Trophoblast cell (in vitro differentiated cells and primary cell): Measurements from ENCODE around the gene ADAM23.

Source experiments
- DNase-seq, 2 donors: peaks; one replicate each; pipeline ENCODE4 v3.0.0-alpha.2; 2016
- H2AFZ ChIP-seq: 2 replicates; pipeline ENCODE4 v1.6.1; 2013; ENCODE audit warnings: low read length, moderate library complexity, mild to moderate bottlenecking; ENCODE audit not compliant: insufficient read depth, poor library complexity
- H2AK5ac ChIP-seq: 2 replicates; pipeline ENCODE4 v1.6.1; 2013; ENCODE audit warnings: mild to moderate bottlenecking, low read length
- H2BK120ac ChIP-seq: 2 replicates; pipeline ENCODE4 v1.6.1; 2013; ENCODE audit warnings: low read length, mild to moderate bottlenecking, moderate library complexity; ENCODE audit not compliant: insufficient read depth, poor library complexity
- H2BK12ac ChIP-seq: 2 replicates; pipeline ENCODE4 v1.6.1; 2013; ENCODE audit warnings: mild to moderate bottlenecking, low read length, moderate library complexity
- H2BK5ac ChIP-seq: 2 replicates; pipeline ENCODE4 v1.6.1; 2013; ENCODE audit warnings: low read length, low read depth, moderate library complexity, mild to moderate bottlenecking; ENCODE audit not compliant: poor library complexity
- H3K14ac ChIP-seq: 2 replicates; pipeline ENCODE4 v1.6.1; 2013; ENCODE audit warnings: mild to moderate bottlenecking, low read length
- H3K18ac ChIP-seq: 2 replicates; pipeline ENCODE4 v1.6.1; 2013; ENCODE audit warnings: mild to moderate bottlenecking, low read length
- H3K23ac ChIP-seq: 2 replicates; pipeline ENCODE4 v1.6.1; 2013; ENCODE audit warnings: low read length
- H3K27ac ChIP-seq: 2 replicates; pipeline ENCODE4 v1.5.1; 2013; ENCODE audit warnings: low read depth, mild to moderate bottlenecking, inconsistent platforms, low read length, moderate library complexity
- H3K27me3 ChIP-seq: 2 replicates; pipeline ENCODE4 v1.6.1; 2013; ENCODE audit warnings: inconsistent platforms, mild to moderate bottlenecking, low read length, moderate library complexity; ENCODE audit not compliant: insufficient read depth
- H3K36me3 ChIP-seq, 2 experiments: 1 replicate in 1 of 2; 2 replicates in 1 of 2; pipeline ENCODE4 v1.6.1; 2013; ENCODE audit warnings: low read length in 2 of 2, mild to moderate bottlenecking in 2 of 2, moderate library complexity in 1 of 2; ENCODE audit not compliant: insufficient read depth in 2 of 2, control insufficient read depth in 1 of 2
- H3K4ac ChIP-seq: 2 replicates; pipeline ENCODE4 v1.6.1; 2013; ENCODE audit warnings: low read depth, mild to moderate bottlenecking, low read length, moderate library complexity
- H3K4me1 ChIP-seq, 2 experiments: 1 replicate in 1 of 2; 2 replicates in 1 of 2; pipeline ENCODE4 v1.6.1; 2013; ENCODE audit warnings: low read length in 2 of 2, mild to moderate bottlenecking in 2 of 2, moderate library complexity in 1 of 2; ENCODE audit not compliant: insufficient read depth in 2 of 2, control insufficient read depth in 1 of 2
- H3K4me2 ChIP-seq: 2 replicates; pipeline ENCODE4 v1.6.1; 2013; ENCODE audit warnings: inconsistent platforms, mild to moderate bottlenecking, low read length, moderate library complexity
- H3K4me3 ChIP-seq: 2 replicates; pipeline ENCODE4 v1.5.1; 2013; ENCODE audit warnings: mild to moderate bottlenecking, low read depth, low read length, inconsistent platforms
- H3K79me1 ChIP-seq: one replicate; pipeline ENCODE4 v1.6.1; 2013; ENCODE audit warnings: low read length
- H3K79me2 ChIP-seq: 2 replicates; pipeline ENCODE4 v1.6.1; 2013; ENCODE audit warnings: low read length, mild to moderate bottlenecking; ENCODE audit not compliant: control insufficient read depth, insufficient read depth, poor library complexity
- H3K9ac ChIP-seq: 2 replicates; pipeline ENCODE4 v1.6.1; 2013; ENCODE audit warnings: mild to moderate bottlenecking, low read length
- H3K9me3 ChIP-seq: 2 replicates; pipeline ENCODE4 v1.6.1; 2013; ENCODE audit warnings: low read depth, mild to moderate bottlenecking, control low read depth, inconsistent platforms, low read length; ENCODE audit not compliant: insufficient read depth
- H4K12ac ChIP-seq: 2 replicates; pipeline ENCODE4 v1.6.1; 2013; ENCODE audit warnings: low read depth, mild to moderate bottlenecking, low read length, moderate library complexity
- H4K8ac ChIP-seq: 2 replicates; pipeline ENCODE4 v1.6.1; 2013; ENCODE audit warnings: low read depth, mild to moderate bottlenecking, low read length, moderate library complexity
- H4K91ac ChIP-seq: one replicate; pipeline ENCODE4 v1.6.1; 2013; ENCODE audit warnings: low read depth, mild to moderate bottlenecking, low read length, moderate library complexity
- WGBS: extraction: QIAGEN DNeasy Blood & Tissue Kit; methylation state at CpG from one replicate; pipeline ENCODE4 v1.1.7; 2013; ENCODE audit warnings: missing lambda C conversion rate; ENCODE audit not compliant: insufficient read length, insufficient coverage; ENCODE audit errors: extremely low coverage; 5-methylcytosine and 5-hydroxymethylcytosine counted together

Gene ADAM23

GRCh38 chr2:206610451-206610850, 167.1 kb downstream of the ADAM23 start:
- Histone ChIP-seq H4K91ac (no peak overlapping the region), H3K4me1 (no peaks in the 10 kb centered on the region), H4K12ac (no peak overlapping the region), H3K36me3 (no peaks in the 10 kb centered on the region), H3K18ac (no peak overlapping the region), H3K9me3 (no peaks in the 10 kb centered on the region), H2BK5ac (no peak overlapping the region), H2AFZ (no peak overlapping the region), H3K4ac (no peak overlapping the region), H2BK120ac (no peak overlapping the region), H3K9ac (no peak overlapping the region), H3K14ac (no peak overlapping the region), H3K27me3 (no peaks in the 10 kb centered on the region), H2AK5ac (no peak overlapping the region), H3K4me2 (no peak overlapping the region), H3K79me1 (no peaks in the 10 kb centered on the region), H4K8ac (no peak overlapping the region), H3K27ac (no peak overlapping the region), H2BK12ac (no peak overlapping the region), H3K79me2 (no peaks in the 10 kb centered on the region), H3K23ac (no peak overlapping the region), H3K4me3 (no peak overlapping the region)
- no peak for DNase-seq
- no CpG with 5 or more reads among the region's 1 CpG for WGBS

GRCh38 chr2:206611191-206611590, 167.9 kb downstream of the ADAM23 start:
- no peaks in the 10 kb centered on the region for H3K4me1 ChIP-seq
- no peak overlapping the region for H3K4me3 ChIP-seq
- no peaks in the 10 kb centered on the region for H3K79me1 ChIP-seq
- no peak overlapping the region for H2BK120ac ChIP-seq
- WGBS = no CpG with 5 or more reads among the region's 6 CpGs
- no peak overlapping the region for H4K91ac ChIP-seq
- no peak overlapping the region for H2AFZ ChIP-seq
- no peak overlapping the region for H3K14ac ChIP-seq
- no peaks in the 10 kb centered on the region for H3K79me2 ChIP-seq
- no peak overlapping the region for H2BK5ac ChIP-seq
- no peak overlapping the region for H3K23ac ChIP-seq
- H3K36me3 ChIP-seq = no peaks in the 10 kb centered on the region
- no peak overlapping the region for H3K27ac ChIP-seq
- no peaks in the 10 kb centered on the region for H3K9me3 ChIP-seq
- no peak overlapping the region for H4K8ac ChIP-seq
- H3K18ac ChIP-seq = no peak overlapping the region
- no peak for DNase-seq
- no peaks in the 10 kb centered on the region for H3K27me3 ChIP-seq
- H3K4ac ChIP-seq = no peak overlapping the region
- no peak overlapping the region for H2BK12ac ChIP-seq
- no peak overlapping the region for H4K12ac ChIP-seq
- H3K4me2 ChIP-seq = no peak overlapping the region
- no peak overlapping the region for H2AK5ac ChIP-seq
- H3K9ac ChIP-seq = no peak overlapping the region

GRCh38 chr2:206611736-206612135, 168.4 kb downstream of the ADAM23 start:
- H3K79me2 ChIP-seq = no peaks in the 10 kb centered on the region
- no peak overlapping the region for H2BK120ac ChIP-seq
- H3K4me3 ChIP-seq = no peak overlapping the region
- no peak overlapping the region for H3K27ac ChIP-seq
- H3K9ac ChIP-seq = no peak overlapping the region
- no peaks in the 10 kb centered on the region for H3K9me3 ChIP-seq
- H4K12ac ChIP-seq = no peak overlapping the region
- no peak overlapping the region for H2AFZ ChIP-seq
- no peaks in the 10 kb centered on the region for H3K4me1 ChIP-seq
- H2AK5ac ChIP-seq = no peak overlapping the region
- H3K23ac ChIP-seq = no peak overlapping the region
- H3K4ac ChIP-seq = no peak overlapping the region
- H3K4me2 ChIP-seq = no peak overlapping the region
- H3K27me3 ChIP-seq = no peaks in the 10 kb centered on the region
- no peaks in the 10 kb centered on the region for H3K36me3 ChIP-seq
- WGBS = no CpG with 5 or more reads among the region's 3 CpGs
- H4K91ac ChIP-seq = no peak overlapping the region
- H4K8ac ChIP-seq = no peak overlapping the region
- no peak overlapping the region for H2BK12ac ChIP-seq
- no peak overlapping the region for H3K18ac ChIP-seq
- no peak overlapping the region for H3K14ac ChIP-seq
- DNase-seq = no peak
- H3K79me1 ChIP-seq = no peaks in the 10 kb centered on the region
- no peak overlapping the region for H2BK5ac ChIP-seq

- Histone ChIP-seq H3K9ac (no peak overlapping the region), H3K9me3 (no peaks in the 10 kb centered on the region), H2BK120ac (no peak overlapping the region), H2BK5ac (no peak overlapping the region), H4K91ac (no peak overlapping the region), H3K4me3 (no peak overlapping the region), H3K27me3 (no peaks in the 10 kb centered on the region), H2BK12ac (no peak overlapping the region), H3K4ac (no peak overlapping the region), H3K18ac (no peak overlapping the region), H3K14ac (no peak overlapping the region), H3K4me1 (no peaks in the 10 kb centered on the region), H2AK5ac (no peak overlapping the region), H3K79me1 (no peaks in the 10 kb centered on the region), H3K23ac (no peak overlapping the region), H4K12ac (no peak overlapping the region), H3K27ac (no peak overlapping the region), H4K8ac (no peak overlapping the region), H2AFZ (no peak overlapping the region), H3K36me3 (no peaks in the 10 kb centered on the region), H3K79me2 (no peaks in the 10 kb centered on the region), H3K4me2 (no peak overlapping the region)
- peak in 1 of 2 donors; percentile 30 for DNase-seq
- WGBS = no CpG with 5 or more reads among the region's 6 CpGs
Observed at GRCh38 chr2:206614811-206615210, 171.5 kb downstream of the ADAM23 start.
